Spleen (tissue), 11 donors: ENCODE results near the gene FBLN7. TPM values are rescaled to one million over a fixed set of nuclear protein-coding genes. Genes with fewer than 3 reads are reported as not detected.

Source experiments
- DNase-seq: peaks from one replicate; pipeline ENCODE4 v3.0.0-alpha.2; 2020
- H3K27ac ChIP-seq, 8 donors: fragments of 200-600 bp; sonication (generic) in 7 of 8; 1 replicate in 4 of 8; 2 replicates in 4 of 8; pipeline versions ENCODE4 v1.5.0 to v1.8.0; 2016 to 2021; ENCODE audit warnings: inconsistent platforms in 4 of 8, mild to moderate bottlenecking in 4 of 8, moderate library complexity in 1 of 8
- H3K27me3 ChIP-seq, 7 donors: fragments of 200-600 bp; sonication (generic) in 6 of 7; replicated peaks in 1 of 7; 1 replicate in 4 of 7; 2 replicates in 3 of 7; pipeline versions ENCODE4 v1.5.0 to v1.8.0; 2016 to 2021; ENCODE audit warnings: inconsistent platforms in 3 of 7, mild to moderate bottlenecking in 1 of 7
- H3K36me3 ChIP-seq, 6 donors: fragments of 200-600 bp; sonication (generic) in 5 of 6; 1 replicate in 4 of 6; 2 replicates in 2 of 6; pipeline versions ENCODE4 v1.5.0 to v1.8.0; 2016 to 2021; ENCODE audit warnings: inconsistent platforms in 2 of 6
- H3K4me1 ChIP-seq, 6 donors: fragments of 200-600 bp; sonication (generic) in 5 of 6; 1 replicate in 3 of 6; 2 replicates in 3 of 6; pipeline versions ENCODE4 v1.5.0 to v1.8.0; 2016 to 2021; ENCODE audit warnings: inconsistent platforms in 3 of 6
- H3K4me3 ChIP-seq, 8 donors: fragments of 200-600 bp; sonication (generic) in 7 of 8; 1 replicate in 4 of 8; 2 replicates in 4 of 8; pipeline versions ENCODE4 v1.5.0 to v1.8.0; 2016 to 2021; ENCODE audit warnings: inconsistent platforms in 4 of 8, mild to moderate bottlenecking in 4 of 8, moderate library complexity in 2 of 8
- H3K9me3 ChIP-seq, 8 donors: fragments of 200-600 bp; sonication (generic) in 7 of 8; 1 replicate in 4 of 8; 2 replicates in 4 of 8; pipeline versions ENCODE4 v1.5.0 to v1.8.0; 2016 to 2021; ENCODE audit warnings: inconsistent platforms in 4 of 8
- POLR2A ChIP-seq, 3 donors: fragments of 450-650 bp; IDR thresholded peaks; one replicate each; pipeline ENCODE4 v1.5.1; 2017; ENCODE audit warnings: antibody characterized with exemption in 3 of 3, mild to moderate bottlenecking in 1 of 3
- POLR2AphosphoS5 ChIP-seq, 3 donors: sonication (generic); formaldehyde crosslinking; IDR thresholded peaks; one replicate each; pipeline ENCODE4 v1.5.1; 2017; ENCODE audit warnings: antibody characterized with exemption in 3 of 3
- WGBS, 5 donors: extraction: QIAGEN DNeasy Blood & Tissue Kit in 3 of 5; methylation state at CpG; one replicate each; pipeline versions ENCODE4 v1.1.5 to v1.1.7; 2013 to 2018; 5-methylcytosine and 5-hydroxymethylcytosine counted together
- intact Hi-C: fragments of 100-400 bp; cut with DNase I; formaldehyde crosslinking; loops from one replicate; pipeline ENCODE4 v1.15.0; 2023; ENCODE audit warnings: low total_unique reads
- polyA plus RNA-seq, 3 donors: library from polyadenylated mRNA; stranded (reverse); fragments of 200-250 nt; gene quantifications; one replicate each; pipeline ENCODE4 v1.2.1, GENCODE V29; 2013
- total RNA-seq, 7 donors: library from RNA; depleted of rRNA in 3 of 7; stranded (reverse); fragments of >200 nt in 3 of 7; fragmentation: NEBNext Ultra II Directional in 4 of 7; extraction: Animal tissue kit (Norgen Biotek cat#: 25700) in 4 of 7; gene quantifications; one replicate each; pipeline versions ENCODE4 v1.1.0 to v1.2.1, GENCODE V29; 2016 to 2021
- TF ChIP-seq, protein P1 (sequence below), 11 experiments: fragments of 200-600 bp in 7 of 11; fragments of 450-650 bp in 4 of 11; sonication (generic) in 4 of 11; IDR thresholded peaks in 8 of 11; conservative IDR thresholded peaks in 3 of 11; 1 replicate in 7 of 11; 2 replicates in 4 of 11; pipeline versions ENCODE4 v1.4.0 to v1.8.0; 2016 to 2021; ENCODE audit warnings: antibody characterized with exemption in 11 of 11, inconsistent platforms in 4 of 11, mild to moderate bottlenecking in 1 of 11
- donor health status: healthy with polysubstance abuse.
- donor health status: DM: no; HTN: no; CAD: no; lungs with moderate emphysema.
- donor health status: DM: no; HTN: no; CAD: no.
- donor health status: Bipolar disorder and iron deficiency.
- donor health status: healthy.
- donor health status: DM: no; HTN: no; CAD: no.
- donor health status: DM: yes; HTN: yes; CAD: no.

The FBLN7 gene
- total and polyA plus RNA-seq, 10 donors = 1.5 to 14.5 (median 7.8) TPM

DNA sequence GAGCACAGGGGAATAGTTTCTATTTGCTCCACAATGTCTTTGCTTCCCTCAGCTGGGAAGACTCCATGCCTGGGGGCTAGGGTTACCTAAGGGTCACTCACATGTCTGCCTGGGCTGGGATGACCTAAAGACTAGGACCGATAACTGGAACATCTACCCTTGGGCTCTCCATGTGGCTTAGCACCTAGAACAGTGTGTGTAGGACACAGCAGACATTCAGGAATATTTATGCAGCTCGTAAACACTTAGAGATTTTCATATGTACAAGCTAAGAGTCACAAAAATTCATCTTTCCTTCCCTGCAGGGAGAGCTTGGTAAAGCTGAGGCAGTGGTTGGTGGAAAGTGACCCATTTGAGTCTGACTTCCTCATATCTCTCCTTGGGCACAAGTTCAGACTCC is 55.8 kb downstream of the FBLN7 start:
- DNase-seq = no peak
- Histone ChIP-seq H3K4me1 (no peaks in the 10 kb centered on the region), H3K9me3 (no peaks in the 10 kb centered on the region), H3K4me3 (no peak overlapping the region), H3K27ac (no peak overlapping the region), H3K27me3 (no peaks in the 10 kb centered on the region), H3K36me3 (no peaks in the 10 kb centered on the region)
- WGBS, 5 donors = 86 to 100% (median 95%) methylated on average over 2 of the region's 2 CpGs
- no peak for TF ChIP-seq POLR2A (IDR thresholded peaks at IDR 0.05)
- TF ChIP-seq, protein P1, sequence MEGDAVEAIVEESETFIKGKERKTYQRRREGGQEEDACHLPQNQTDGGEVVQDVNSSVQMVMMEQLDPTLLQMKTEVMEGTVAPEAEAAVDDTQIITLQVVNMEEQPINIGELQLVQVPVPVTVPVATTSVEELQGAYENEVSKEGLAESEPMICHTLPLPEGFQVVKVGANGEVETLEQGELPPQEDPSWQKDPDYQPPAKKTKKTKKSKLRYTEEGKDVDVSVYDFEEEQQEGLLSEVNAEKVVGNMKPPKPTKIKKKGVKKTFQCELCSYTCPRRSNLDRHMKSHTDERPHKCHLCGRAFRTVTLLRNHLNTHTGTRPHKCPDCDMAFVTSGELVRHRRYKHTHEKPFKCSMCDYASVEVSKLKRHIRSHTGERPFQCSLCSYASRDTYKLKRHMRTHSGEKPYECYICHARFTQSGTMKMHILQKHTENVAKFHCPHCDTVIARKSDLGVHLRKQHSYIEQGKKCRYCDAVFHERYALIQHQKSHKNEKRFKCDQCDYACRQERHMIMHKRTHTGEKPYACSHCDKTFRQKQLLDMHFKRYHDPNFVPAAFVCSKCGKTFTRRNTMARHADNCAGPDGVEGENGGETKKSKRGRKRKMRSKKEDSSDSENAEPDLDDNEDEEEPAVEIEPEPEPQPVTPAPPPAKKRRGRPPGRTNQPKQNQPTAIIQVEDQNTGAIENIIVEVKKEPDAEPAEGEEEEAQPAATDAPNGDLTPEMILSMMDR (IDR thresholded peaks at IDR 0.05 in 8 of 11, conservative IDR thresholded peaks at IDR 0.05 in 3 of 11) = no peak
- intact Hi-C loops = no loop called here

DNA sequence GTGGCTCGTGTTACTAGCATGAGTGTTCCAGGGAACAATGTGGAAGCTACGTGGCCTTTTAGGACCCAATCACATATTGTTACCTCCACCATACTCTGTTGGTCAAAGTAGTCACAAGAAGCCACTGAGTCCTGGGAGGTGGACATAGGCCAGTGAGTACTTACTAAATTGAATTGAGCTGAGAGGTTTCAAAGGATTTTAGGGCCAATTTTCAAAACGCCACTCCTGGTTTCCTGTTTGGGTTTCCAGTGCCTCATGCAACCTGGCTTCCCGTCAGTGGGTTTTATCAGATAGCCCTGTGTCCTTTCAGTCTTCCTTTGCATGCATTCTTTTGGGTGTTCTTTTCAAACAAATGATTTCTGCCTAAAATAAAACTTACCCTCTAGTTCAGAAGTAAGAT is 56.3 kb downstream of the FBLN7 start:
- no peaks in the 10 kb centered on the region for H3K4me1 ChIP-seq
- no peak overlapping the region for H3K4me3 ChIP-seq
- intact Hi-C loops = no loop called here
- TF ChIP-seq, protein P1 (IDR thresholded peaks at IDR 0.05 in 8 of 11, conservative IDR thresholded peaks at IDR 0.05 in 3 of 11) = no peak
- no peak for TF ChIP-seq POLR2AphosphoS5 (IDR thresholded peaks at IDR 0.05)
- no peak for TF ChIP-seq POLR2A (IDR thresholded peaks at IDR 0.05)
- WGBS, 5 donors = 59 to 68% (median 61%) methylated on average over 4 of the region's 4 CpGs
- H3K36me3 ChIP-seq = no peaks in the 10 kb centered on the region
- DNase-seq = no peak
- no peaks in the 10 kb centered on the region for H3K9me3 ChIP-seq
- no peak overlapping the region for H3K27ac ChIP-seq
- H3K27me3 ChIP-seq = no peaks in the 10 kb centered on the region

DNA sequence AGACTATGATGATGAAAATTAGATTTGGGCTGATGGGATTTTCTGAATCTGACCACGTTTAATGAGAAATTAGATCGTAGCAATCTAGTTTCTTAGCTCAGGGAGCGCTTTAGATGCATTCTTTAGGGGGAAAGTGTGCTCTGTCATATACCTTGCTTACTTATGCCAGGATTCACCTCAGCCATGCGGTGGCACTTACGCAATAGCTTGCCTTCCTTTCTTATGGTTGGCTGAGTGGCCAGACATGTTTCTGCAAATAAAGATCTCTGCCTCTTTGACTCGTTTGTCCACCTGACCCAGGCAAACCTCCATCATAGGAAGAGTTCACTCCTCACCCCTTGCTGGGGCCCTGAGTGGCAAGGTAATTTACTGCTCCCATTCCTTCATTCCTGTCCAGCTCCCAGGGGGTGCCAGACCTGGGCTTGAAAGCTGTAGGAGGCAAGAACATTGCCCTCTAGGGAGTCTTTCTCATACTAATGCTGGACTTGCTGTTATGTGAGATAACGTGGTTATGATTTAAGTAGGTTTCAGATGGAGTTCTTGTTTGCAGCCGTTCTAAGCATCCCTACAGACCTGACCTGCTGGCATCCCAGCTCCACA is 57.1 kb downstream of the FBLN7 start:
- H3K4me1 ChIP-seq = no peaks in the 10 kb centered on the region
- no peak overlapping the region for H3K27ac ChIP-seq
- H3K36me3 ChIP-seq = no peaks in the 10 kb centered on the region
- no peak for DNase-seq
- TF ChIP-seq, protein P1 (IDR thresholded peaks at IDR 0.05 in 8 of 11, conservative IDR thresholded peaks at IDR 0.05 in 3 of 11) = no peak
- TF ChIP-seq POLR2A (IDR thresholded peaks at IDR 0.05) = no peak
- TF ChIP-seq POLR2AphosphoS5 (IDR thresholded peaks at IDR 0.05) = no peak
- intact Hi-C loops = no loop called here
- no peak overlapping the region for H3K4me3 ChIP-seq
- 87 to 94% (median 90%) methylated on average over 8 of the region's 8 CpGs for WGBS, 5 donors
- H3K27me3 ChIP-seq = no peaks in the 10 kb centered on the region
- peaks cover 0 to 2% (median 0%) of the 10 kb centered on the region in 8 donors for H3K9me3 ChIP-seq

DNA sequence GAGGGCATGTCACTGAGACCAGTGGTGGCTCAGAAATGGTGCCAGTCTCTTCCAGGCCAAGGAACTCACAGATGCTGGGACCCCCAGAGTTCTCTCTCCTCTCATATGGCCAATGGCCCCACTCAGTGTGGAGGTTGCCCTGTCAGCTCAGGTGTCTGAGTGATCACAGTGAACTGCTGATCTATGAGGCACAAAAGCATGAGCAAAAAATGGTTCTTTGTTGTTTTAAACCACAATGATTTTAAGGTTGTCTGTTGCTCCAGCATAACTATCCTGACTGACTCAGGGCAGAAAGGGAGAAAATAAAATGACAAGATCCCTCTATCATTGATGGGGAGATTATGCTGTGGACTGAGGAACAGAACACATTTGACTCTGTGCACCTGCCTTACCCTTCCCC is 57.8 kb downstream of the FBLN7 start:
- Histone ChIP-seq H3K4me3 (no peak overlapping the region), H3K4me1 (no peaks in the 10 kb centered on the region), H3K36me3 (no peaks in the 10 kb centered on the region), H3K9me3 (peaks cover 0 to 4% (median 0%) of the 10 kb centered on the region in 8 donors), H3K27ac (no peak overlapping the region), H3K27me3 (no peaks in the 10 kb centered on the region)
- intact Hi-C loops = no loop called here
- DNase-seq = no peak
- TF ChIP-seq POLR2A (IDR thresholded peaks at IDR 0.05) = no peak

DNA sequence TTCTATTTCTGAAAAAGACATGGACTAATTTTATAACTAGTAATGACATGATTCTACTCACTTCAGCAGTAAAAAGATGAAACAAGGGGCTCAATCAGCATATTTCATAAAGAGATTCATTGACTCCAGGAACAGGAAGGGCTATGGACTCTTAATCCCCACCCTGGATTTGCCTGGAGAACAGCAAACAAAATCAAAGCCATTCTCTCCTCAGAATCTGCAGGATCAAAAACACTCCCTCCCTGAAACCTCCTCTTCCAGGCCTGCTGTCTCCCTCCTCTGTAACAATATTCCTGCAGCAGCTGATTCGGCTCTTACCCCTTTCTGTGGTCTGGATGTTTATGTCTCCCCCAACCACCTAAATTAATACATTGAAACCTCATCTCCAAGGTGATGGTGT is 59.7 kb downstream of the FBLN7 start:
- TF ChIP-seq POLR2AphosphoS5 (IDR thresholded peaks at IDR 0.05) (no peak), POLR2A (IDR thresholded peaks at IDR 0.05) (no peak)
- TF ChIP-seq, protein P1 (IDR thresholded peaks at IDR 0.05 in 8 of 11, conservative IDR thresholded peaks at IDR 0.05 in 3 of 11) = no peak

More for the DNA sequence above, 59.7 kb downstream of the FBLN7 start:
- Histone ChIP-seq H3K4me3 (no peak overlapping the region), H3K27ac (no peak overlapping the region), H3K36me3 (no peaks in the 10 kb centered on the region), H3K9me3 (peaks cover 0 to 10% (median 2%) of the 10 kb centered on the region in 8 donors), H3K27me3 (no peaks in the 10 kb centered on the region), H3K4me1 (no peaks in the 10 kb centered on the region)
- intact Hi-C loops = no loop called here
- DNase-seq = no peak
- 93 to 100% (median 97%) methylated on average over 1 of the region's 1 CpG for WGBS, 5 donors
